ENCODE data around the gene TMED7. TPM values are rescaled to one million over a fixed set of nuclear protein-coding genes. Genes with fewer than 3 reads are reported as not detected.

Gene TMED7
- 161 and 162 TPM in 2 replicates for total RNA-seq

DNA sequence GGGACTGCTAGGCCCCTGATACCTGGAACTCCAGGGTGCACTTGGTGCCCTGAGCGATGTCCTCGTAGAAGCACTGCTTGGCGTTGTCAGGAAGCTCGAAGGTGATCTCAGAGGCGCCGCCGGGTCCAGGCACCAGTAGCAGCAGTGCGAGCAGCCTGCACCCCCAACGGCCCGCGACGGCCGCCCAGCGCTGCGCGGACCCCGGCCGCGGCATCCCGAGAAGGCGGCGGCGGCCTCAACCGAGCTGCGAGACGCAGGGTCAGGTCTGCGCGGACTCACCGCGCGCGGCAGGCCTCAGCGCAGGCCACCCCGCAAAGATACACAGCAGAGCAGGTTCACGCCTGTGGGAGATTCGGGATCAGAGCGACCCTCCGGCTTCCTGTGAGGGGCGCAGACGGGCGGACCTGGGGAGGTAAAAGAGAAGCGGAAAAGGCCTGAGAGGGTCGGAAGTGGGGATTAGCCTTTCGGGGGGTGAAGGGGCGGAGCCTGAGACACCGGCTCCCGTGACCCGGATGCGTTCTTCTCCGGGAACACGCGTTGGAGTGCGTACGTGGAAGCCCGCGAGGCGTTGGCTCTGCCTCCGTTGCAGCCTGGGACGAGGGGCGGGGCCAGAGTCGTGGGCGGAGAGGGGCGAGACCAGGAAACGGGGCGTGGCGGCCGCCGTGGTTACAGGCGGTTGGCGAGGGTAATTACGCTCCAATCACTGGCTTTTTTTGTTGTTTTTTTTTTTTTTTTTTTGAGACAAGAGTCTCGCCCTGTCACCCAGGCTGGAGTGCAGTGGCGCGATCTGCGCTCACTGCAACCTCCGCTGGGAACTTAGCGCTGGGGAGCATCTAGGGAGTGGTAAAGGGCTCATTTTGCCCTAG, at the start of gene TMED7:
TMED7 (minus strand) TSS at position 458 of the 866 bp plus-strand sequence; CDS start at position 214, 244 bp downstream.

DNA sequence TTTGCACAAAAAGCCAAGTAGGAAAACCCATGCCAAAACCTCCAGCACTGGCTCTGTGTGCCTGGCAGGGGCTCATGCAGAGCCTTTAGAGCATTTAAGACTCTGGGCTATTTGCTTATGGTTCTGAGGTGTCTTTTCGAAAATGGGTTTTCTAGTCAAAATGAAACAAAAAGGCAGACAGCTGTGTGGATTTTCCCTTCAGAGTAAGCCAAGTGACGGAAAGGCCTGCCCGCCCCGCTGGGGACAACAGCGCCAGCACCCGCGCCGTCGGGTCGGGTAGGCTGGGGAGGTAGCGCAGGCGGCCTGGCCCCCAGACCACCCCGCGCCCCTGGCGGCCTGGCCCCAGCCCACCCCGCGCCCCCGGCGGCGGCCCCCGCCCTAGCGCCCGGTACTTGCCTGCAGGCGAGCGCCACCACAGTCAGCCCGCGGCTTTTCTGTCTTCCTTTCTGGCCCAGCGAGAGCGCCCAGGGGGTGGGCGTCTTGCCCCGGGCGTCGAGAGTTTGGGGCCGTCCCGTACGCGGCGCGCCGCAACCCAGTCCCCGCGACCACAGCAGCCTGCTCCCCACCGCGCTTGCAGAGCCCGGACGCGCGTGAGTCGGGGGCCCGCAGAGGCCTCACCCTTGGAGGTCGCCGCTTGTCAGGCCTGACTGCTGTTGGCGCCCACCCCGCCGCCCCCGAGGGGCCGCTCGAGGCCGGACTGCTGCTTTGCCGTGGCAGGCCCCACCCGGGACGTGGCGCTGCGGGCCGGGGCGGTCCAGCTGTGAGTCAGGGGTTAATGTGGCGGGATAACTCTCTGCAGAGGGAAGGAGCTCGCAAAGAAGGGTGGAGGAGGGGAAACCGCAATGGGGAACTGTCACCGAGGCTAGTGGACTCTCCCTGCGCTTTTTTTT, 23.9 kb downstream of the TMED7 start, which contains the start of gene TICAM2:
TICAM2 (minus strand) TSS at position 779 of the 890 bp plus-strand sequence. CDS start 21,223 bp downstream, outside the sequence.

Other genes with a start within 250 kb of the TMED7 start
- 18.8 and 19.3 TPM in 2 replicates for gene FEM1C, start 81.3 kb downstream of the TMED7 start, total RNA-seq
- 11.0 and 11.5 TPM in 2 replicates for gene TICAM2, start 23.6 kb downstream of the TMED7 start, total RNA-seq
- gene CDO1, start 190.6 kb upstream of the TMED7 start, total RNA-seq, result 3.6 and 4.7 TPM in 2 replicates
- 73.2 and 82.8 TPM in 2 replicates for gene ATG12, start 215.5 kb upstream of the TMED7 start, total RNA-seq
- gene AP3S1, start 215.9 kb upstream of the TMED7 start, total RNA-seq, result 95.6 and 102 TPM in 2 replicates

All from hair follicle dermal papilla cell (primary cell).